Spleen (tissue), 11 donors: ENCODE measurements around the gene OPCML. TPM values are rescaled to one million over a fixed set of nuclear protein-coding genes. Genes with fewer than 3 reads are reported as not detected.

Source experiments
- DNase-seq: peaks from one replicate; pipeline ENCODE4 v3.0.0-alpha.2; 2020
- H3K27ac ChIP-seq, 8 donors: fragments of 200-600 bp; sonication (generic) in 7 of 8; 1 replicate in 4 of 8; 2 replicates in 4 of 8; pipeline versions ENCODE4 v1.5.0 to v1.8.0; 2016 to 2021; ENCODE audit warnings: inconsistent platforms in 4 of 8, mild to moderate bottlenecking in 4 of 8, moderate library complexity in 1 of 8
- H3K27me3 ChIP-seq, 7 donors: fragments of 200-600 bp; sonication (generic) in 6 of 7; replicated peaks in 1 of 7; 1 replicate in 4 of 7; 2 replicates in 3 of 7; pipeline versions ENCODE4 v1.5.0 to v1.8.0; 2016 to 2021; ENCODE audit warnings: inconsistent platforms in 3 of 7, mild to moderate bottlenecking in 1 of 7
- H3K36me3 ChIP-seq, 6 donors: fragments of 200-600 bp; sonication (generic) in 5 of 6; 1 replicate in 4 of 6; 2 replicates in 2 of 6; pipeline versions ENCODE4 v1.5.0 to v1.8.0; 2016 to 2021; ENCODE audit warnings: inconsistent platforms in 2 of 6
- H3K4me1 ChIP-seq, 6 donors: fragments of 200-600 bp; sonication (generic) in 5 of 6; 1 replicate in 3 of 6; 2 replicates in 3 of 6; pipeline versions ENCODE4 v1.5.0 to v1.8.0; 2016 to 2021; ENCODE audit warnings: inconsistent platforms in 3 of 6
- H3K4me3 ChIP-seq, 8 donors: fragments of 200-600 bp; sonication (generic) in 7 of 8; 1 replicate in 4 of 8; 2 replicates in 4 of 8; pipeline versions ENCODE4 v1.5.0 to v1.8.0; 2016 to 2021; ENCODE audit warnings: inconsistent platforms in 4 of 8, mild to moderate bottlenecking in 4 of 8, moderate library complexity in 2 of 8
- H3K9me3 ChIP-seq, 8 donors: fragments of 200-600 bp; sonication (generic) in 7 of 8; 1 replicate in 4 of 8; 2 replicates in 4 of 8; pipeline versions ENCODE4 v1.5.0 to v1.8.0; 2016 to 2021; ENCODE audit warnings: inconsistent platforms in 4 of 8
- CTCF ChIP-seq, 11 experiments: fragments of 200-600 bp in 7 of 11; fragments of 450-650 bp in 4 of 11; sonication (generic) in 4 of 11; IDR thresholded peaks in 8 of 11; conservative IDR thresholded peaks in 3 of 11; 1 replicate in 7 of 11; 2 replicates in 4 of 11; pipeline versions ENCODE4 v1.4.0 to v1.8.0; 2016 to 2021; ENCODE audit warnings: antibody characterized with exemption in 11 of 11, inconsistent platforms in 4 of 11, mild to moderate bottlenecking in 1 of 11
- POLR2A ChIP-seq, 3 donors: fragments of 450-650 bp; IDR thresholded peaks; one replicate each; pipeline ENCODE4 v1.5.1; 2017; ENCODE audit warnings: antibody characterized with exemption in 3 of 3, mild to moderate bottlenecking in 1 of 3
- POLR2AphosphoS5 ChIP-seq, 3 donors: sonication (generic); formaldehyde crosslinking; IDR thresholded peaks; one replicate each; pipeline ENCODE4 v1.5.1; 2017; ENCODE audit warnings: antibody characterized with exemption in 3 of 3
- WGBS, 5 donors: extraction: QIAGEN DNeasy Blood & Tissue Kit in 3 of 5; methylation state at CpG; one replicate each; pipeline versions ENCODE4 v1.1.5 to v1.1.7; 2013 to 2018; 5-methylcytosine and 5-hydroxymethylcytosine counted together
- intact Hi-C: fragments of 100-400 bp; cut with DNase I; formaldehyde crosslinking; loops from one replicate; pipeline ENCODE4 v1.15.0; 2023; ENCODE audit warnings: low total_unique reads
- polyA plus RNA-seq, 3 donors: library from polyadenylated mRNA; stranded (reverse); fragments of 200-250 nt; gene quantifications; one replicate each; pipeline ENCODE4 v1.2.1, GENCODE V29; 2013
- total RNA-seq, 7 donors: library from RNA; depleted of rRNA in 3 of 7; stranded (reverse); fragments of >200 nt in 3 of 7; fragmentation: NEBNext Ultra II Directional in 4 of 7; extraction: Animal tissue kit (Norgen Biotek cat#: 25700) in 4 of 7; gene quantifications; one replicate each; pipeline versions ENCODE4 v1.1.0 to v1.2.1, GENCODE V29; 2016 to 2021
- donor health status: healthy with polysubstance abuse.
- donor health status: DM: no; HTN: no; CAD: no; lungs with moderate emphysema.
- donor health status: DM: no; HTN: no; CAD: no.
- donor health status: Bipolar disorder and iron deficiency.
- donor health status: healthy.
- donor health status: DM: no; HTN: no; CAD: no.
- donor health status: DM: yes; HTN: yes; CAD: no.

Gene OPCML
- total and polyA plus RNA-seq, 10 donors, result 0.09 to 10.7 (median 3.1) TPM

- 53 to 81% (median 63%) methylated on average over 3 of the region's 3 CpGs for WGBS, 5 donors
- H3K36me3 ChIP-seq, result no peaks in the 10 kb centered on the region
- TF ChIP-seq POLR2AphosphoS5 (IDR thresholded peaks at IDR 0.05) (no peak), CTCF (IDR thresholded peaks at IDR 0.05 in 8 of 11, conservative IDR thresholded peaks at IDR 0.05 in 3 of 11) (no peak), POLR2A (IDR thresholded peaks at IDR 0.05) (no peak)
- H3K27me3 ChIP-seq, result no peaks in the 10 kb centered on the region
- intact Hi-C loops, result no loop called here
- no peak overlapping the region for H3K4me3 ChIP-seq
- peaks cover 0 to 4% (median 0%) of the 10 kb centered on the region in 6 donors for H3K4me1 ChIP-seq
- peaks cover 0 to 10% (median 0%) of the 10 kb centered on the region in 8 donors for H3K9me3 ChIP-seq
- peak overlapping the region in 4 of 8 donors; percentile 21 to 65 (median 48) for H3K27ac ChIP-seq
- DNase-seq, result no peak
These were observed 1032.6 kb downstream of the OPCML start for GRCh38 chr11:132499661-132500060.

GRCh38 chr11:132496341-132496740, 1036.0 kb downstream of the OPCML start:
- TF ChIP-seq POLR2A (IDR thresholded peaks at IDR 0.05) (no peak), CTCF (IDR thresholded peaks at IDR 0.05 in 8 of 11, conservative IDR thresholded peaks at IDR 0.05 in 3 of 11) (no peak), POLR2AphosphoS5 (IDR thresholded peaks at IDR 0.05) (peak in 1 of 3 donors; percentile 41)
- H3K27ac ChIP-seq, result peak overlapping the region in 4 of 8 donors; percentile 3 to 27 (median 14)
- DNase-seq, result no peak
- peaks cover 0 to 10% (median 0%) of the 10 kb centered on the region in 8 donors for H3K9me3 ChIP-seq
- intact Hi-C loops, result no loop called here
- no peaks in the 10 kb centered on the region for H3K36me3 ChIP-seq
- H3K4me1 ChIP-seq, result peaks cover 0 to 4% (median 0%) of the 10 kb centered on the region in 6 donors
- no peaks in the 10 kb centered on the region for H3K27me3 ChIP-seq
- H3K4me3 ChIP-seq, result no peak overlapping the region

- no peak for DNase-seq
- intact Hi-C loops, result no loop called here
These were observed 1038.5 kb downstream of the OPCML start for GRCh38 chr11:132493801-132494200.

GRCh38 chr11:132490978-132491377, 1041.3 kb downstream of the OPCML start:
- no peak for TF ChIP-seq POLR2A (IDR thresholded peaks at IDR 0.05)
- no peak for TF ChIP-seq CTCF (IDR thresholded peaks at IDR 0.05 in 8 of 11, conservative IDR thresholded peaks at IDR 0.05 in 3 of 11)
- no peak for TF ChIP-seq POLR2AphosphoS5 (IDR thresholded peaks at IDR 0.05)
- intact Hi-C loops, result no loop called here
- WGBS, 5 donors, result 68 to 78% (median 75%) methylated on average over 5 of the region's 5 CpGs

More at GRCh38 chr11:132493801-132494200, 1038.5 kb downstream of the OPCML start:
- WGBS, 5 donors, result 43 to 71% (median 57%) methylated on average over 4 of the region's 4 CpGs
- peaks cover 0 to 26% (median 4%) of the 10 kb centered on the region in 8 donors for H3K9me3 ChIP-seq
- no peak overlapping the region for H3K4me3 ChIP-seq
- no peak overlapping the region for H3K27ac ChIP-seq
- H3K27me3 ChIP-seq, result no peaks in the 10 kb centered on the region
- H3K4me1 ChIP-seq, result peaks cover 0 to 4% (median 0%) of the 10 kb centered on the region in 6 donors
- TF ChIP-seq POLR2AphosphoS5 (IDR thresholded peaks at IDR 0.05), result no peak
- TF ChIP-seq CTCF (IDR thresholded peaks at IDR 0.05 in 8 of 11, conservative IDR thresholded peaks at IDR 0.05 in 3 of 11), result no peak
- no peak for TF ChIP-seq POLR2A (IDR thresholded peaks at IDR 0.05)
- no peaks in the 10 kb centered on the region for H3K36me3 ChIP-seq

More at GRCh38 chr11:132490978-132491377, 1041.3 kb downstream of the OPCML start:
- H3K4me1 ChIP-seq, result peaks cover 0 to 2% (median 0%) of the 10 kb centered on the region in 6 donors
- DNase-seq, result no peak
- no peak overlapping the region for H3K27ac ChIP-seq
- no peak overlapping the region for H3K4me3 ChIP-seq
- no peaks in the 10 kb centered on the region for H3K27me3 ChIP-seq
- H3K9me3 ChIP-seq, result peaks cover 0 to 33% (median 11%) of the 10 kb centered on the region in 8 donors
- no peaks in the 10 kb centered on the region for H3K36me3 ChIP-seq
